PC-3 (cell line): Measurements from ENCODE around the gene CPN1.

Experiments used
- CTCF ChIP-seq: fragments of 300-600 bp; sonication (generic); conservative IDR thresholded peaks from 2 replicates; pipeline ENCODE4 v1.5.1; 2017; ENCODE audit warnings: antibody characterized with exemption, low read depth, mild to moderate bottlenecking, low read length
- EZH2phosphoT487 ChIP-seq: fragments of 300-600 bp; sonication (generic); IDR thresholded peaks from 2 replicates; pipeline ENCODE4 v1.6.1; 2018; ENCODE audit warnings: mild to moderate bottlenecking, antibody characterized with exemption, low read length, borderline replicate concordance

DNA sequence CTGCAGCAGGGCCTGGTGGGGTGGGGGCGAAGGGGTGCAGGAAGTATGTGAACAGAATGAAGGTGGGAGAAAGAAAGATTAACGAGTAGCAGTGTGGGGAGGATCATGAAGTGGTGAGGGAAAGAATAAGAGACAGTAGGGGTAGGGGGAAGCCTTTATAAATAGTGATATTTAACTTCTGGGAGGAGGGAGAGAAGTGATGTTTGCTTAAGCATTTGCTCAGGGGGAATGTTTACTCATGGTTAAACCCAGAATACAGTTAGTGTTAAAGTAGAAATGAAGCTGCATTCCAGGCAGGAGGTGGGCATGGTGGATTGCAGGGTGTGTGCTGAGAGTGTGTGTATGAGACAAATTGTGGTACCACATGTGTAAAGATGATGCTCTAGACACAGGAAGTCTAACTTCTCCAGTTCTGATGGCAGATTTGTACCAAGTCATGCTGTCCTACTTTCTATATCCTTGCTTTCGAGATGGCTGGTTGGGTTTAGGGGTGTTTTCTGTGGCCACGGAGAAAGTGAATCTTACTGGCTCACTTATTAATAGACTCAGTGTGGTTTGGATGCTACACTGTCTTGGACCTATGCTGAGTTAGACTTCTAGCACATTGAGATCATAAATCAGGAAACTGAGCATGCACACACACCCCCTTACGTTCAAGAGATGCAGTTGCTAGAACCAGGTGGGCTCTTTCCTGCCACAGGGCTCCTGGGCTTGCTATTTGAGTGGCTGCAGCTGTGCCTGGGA is 61.4 kb downstream of the CPN1 start:
- TF ChIP-seq CTCF = no peak
- no peak for TF ChIP-seq EZH2phosphoT487
